PC-3 (cell line): ENCODE data around the gene SPESP1. TPM values are rescaled to one million over a fixed set of nuclear protein-coding genes. Genes with fewer than 3 reads are reported as not detected.

Source experiments
- ATAC-seq: fragments of 200-7000 bp; cut with Tn5 transposase; 2 replicates; pipeline ENCODE4 v1.9.1; 2020; ENCODE audit warnings: mild to moderate bottlenecking, moderate library complexity
- BruUV-seq: library from RNA; stranded (reverse); fragments of 400-500 nt; replicated peaks from 2 replicates; lab custom pipeline; 2021; lab: Mats Ljungman, UMichigan
- CTCF ChIA-PET: fragments of 300-600 bp; sonication (Branson Sonifier 250); formaldehyde crosslinking; loops from one replicate; lab custom pipeline; 2022; ENCODE audit warnings: antibody characterized with exemption; lab: Charles Lee
- POLR2A ChIA-PET: fragments of 300-600 bp; sonication (Branson Sonifier 250); formaldehyde crosslinking; loops from one replicate; lab custom pipeline; 2022; ENCODE audit warnings: antibody characterized with exemption; ENCODE audit not compliant: unreplicated experiment; lab: Charles Lee
- DNase-seq: peaks from one replicate; pipeline ENCODE4 v3.0.0-alpha.2; 2015
- H2AFZ ChIP-seq: fragments of 300-600 bp; sonication (generic); 2 replicates; pipeline ENCODE4 v1.6.0; 2016; ENCODE audit warnings: antibody characterized with exemption, low read length
- H3F3A ChIP-seq: fragments of 300-600 bp; sonication (generic); one replicate; pipeline ENCODE4 v1.6.0; 2017; ENCODE audit warnings: antibody characterized with exemption, low read length, control low read depth, mild to moderate bottlenecking; ENCODE audit not compliant: unreplicated experiment
- H3K27ac ChIP-seq: fragments of 300-600 bp; sonication (generic); 2 replicates; pipeline ENCODE4 v1.5.1; 2016; ENCODE audit warnings: mild to moderate bottlenecking, low read length
- H3K27me3 ChIP-seq: fragments of 300-600 bp; sonication (generic); 2 replicates; pipeline ENCODE4 v1.6.1; 2016; ENCODE audit warnings: low read length, mixed read lengths
- H3K36me3 ChIP-seq: fragments of 300-600 bp; sonication (generic); 2 replicates; pipeline ENCODE4 v1.6.1; 2016; ENCODE audit warnings: low read depth, mixed run types, low read length, mixed read lengths
- H3K4me1 ChIP-seq: fragments of 300-600 bp; sonication (generic); 2 replicates; pipeline ENCODE4 v1.5.1; 2016; ENCODE audit warnings: low read length; ENCODE audit not compliant: insufficient read depth
- H3K4me2 ChIP-seq: fragments of 300-600 bp; sonication (generic); 2 replicates; pipeline ENCODE4 v1.6.0; 2016; ENCODE audit warnings: low read length
- H3K4me3 ChIP-seq: fragments of 300-600 bp; sonication (generic); 2 replicates; pipeline ENCODE4 v1.5.1; 2016; ENCODE audit warnings: mild to moderate bottlenecking, low read length, mixed read lengths
- H3K79me2 ChIP-seq: fragments of 300-600 bp; sonication (generic); 2 replicates; pipeline ENCODE4 v1.6.1; 2017; ENCODE audit warnings: low read length, mixed read lengths
- H3K9ac ChIP-seq: fragments of 300-600 bp; sonication (generic); 2 replicates; pipeline ENCODE4 v1.6.0; 2016; ENCODE audit warnings: mild to moderate bottlenecking, low read length
- H3K9me2 ChIP-seq: fragments of 300-600 bp; sonication (generic); replicated peaks from 2 replicates; pipeline ENCODE4 v1.6.1; 2016; ENCODE audit warnings: mixed run types, low read length, mixed read lengths
- H3K9me3 ChIP-seq: fragments of 300-600 bp; sonication (generic); 2 replicates; pipeline ENCODE4 v1.6.1; 2016; ENCODE audit warnings: low read length, mixed read lengths
- H4K20me1 ChIP-seq: fragments of 300-600 bp; sonication (generic); 2 replicates; pipeline ENCODE4 v1.6.1; 2016; ENCODE audit warnings: low read length, mixed read lengths
- CTCF ChIP-seq: fragments of 300-600 bp; sonication (generic); conservative IDR thresholded peaks from 2 replicates; pipeline ENCODE4 v1.5.1; 2017; ENCODE audit warnings: antibody characterized with exemption, low read depth, mild to moderate bottlenecking, low read length
- EZH2 ChIP-seq: fragments of 300-600 bp; sonication (generic); IDR thresholded peaks from one replicate; pipeline ENCODE4 v1.6.1; 2017; ENCODE audit warnings: antibody characterized with exemption, mild to moderate bottlenecking, low read length; ENCODE audit not compliant: unreplicated experiment
- EZH2phosphoT487 ChIP-seq: fragments of 300-600 bp; sonication (generic); IDR thresholded peaks from 2 replicates; pipeline ENCODE4 v1.6.1; 2018; ENCODE audit warnings: mild to moderate bottlenecking, antibody characterized with exemption, low read length, borderline replicate concordance
- intact Hi-C: fragments of 100-400 bp; cut with micrococcal nuclease; formaldehyde crosslinking; loops from 2 replicates; pipeline ENCODE4 v1.9.0; 2023
- total RNA-seq: library from RNA; depleted of rRNA; stranded (reverse); fragments of >200 nt; gene quantifications from 2 replicates; pipeline ENCODE4 v1.2.3, GENCODE V29; 2014

SPESP1 gene
- total RNA-seq, 1 experiment from 2014 or later = not detected

- Histone ChIP-seq H3K4me3 (no peak overlapping the region), H4K20me1 (no peaks in the 10 kb centered on the region), H3K9ac (no peak overlapping the region), H3K4me1 (no peaks in the 10 kb centered on the region), H3K27ac (no peak overlapping the region), H3K4me2 (no peak overlapping the region), H2AFZ (no peak overlapping the region), H3K9me3 (no peaks in the 10 kb centered on the region), H3F3A (no peaks in the 10 kb centered on the region), H3K79me2 (no peaks in the 10 kb centered on the region), H3K9me2 (no peaks in the 10 kb centered on the region), H3K27me3 (no peaks in the 10 kb centered on the region), H3K36me3 (no peaks in the 10 kb centered on the region)
- ATAC-seq (no peak), DNase-seq (no peak)
- ChIA-PET POLR2A (interaction anchor here (0.7 kb wide), 1 partner anchor 610 kb away, joined by 4 read pairs; no protein-coding TSS in a partner anchor), CTCF (no interaction called here)
- no TSS peak for BruUV-seq
- intact Hi-C loops = no loop called here
- TF ChIP-seq CTCF (no peak), EZH2 (no peak), EZH2phosphoT487 (no peak)
Measured at GRCh38 chr15:68984586-68984985, 54.3 kb downstream of the SPESP1 start.

GRCh38 chr15:68985361-68985891 is 55.1 kb downstream of the SPESP1 start:
- intact Hi-C loops = no loop called here
- no peak overlapping the region for H3K4me3 ChIP-seq
- ATAC-seq = no peak
- no peak overlapping the region for H2AFZ ChIP-seq
- H3K9ac ChIP-seq = no peak overlapping the region
- TF ChIP-seq EZH2phosphoT487 = no peak
- no peak for TF ChIP-seq CTCF
- TF ChIP-seq EZH2 = no peak
- H4K20me1 ChIP-seq = no peaks in the 10 kb centered on the region
- H3K9me3 ChIP-seq = no peaks in the 10 kb centered on the region
- no peak overlapping the region for H3K4me2 ChIP-seq
- H3K79me2 ChIP-seq = no peaks in the 10 kb centered on the region
- DNase-seq = no peak
- POLR2A ChIA-PET = no interaction called here
- BruUV-seq = no TSS peak
- CTCF ChIA-PET = no interaction called here
- no peaks in the 10 kb centered on the region for H3F3A ChIP-seq
- no peaks in the 10 kb centered on the region for H3K27me3 ChIP-seq
- H3K4me1 ChIP-seq = no peaks in the 10 kb centered on the region
- H3K36me3 ChIP-seq = no peaks in the 10 kb centered on the region
- no peaks in the 10 kb centered on the region for H3K9me2 ChIP-seq
- no peak overlapping the region for H3K27ac ChIP-seq

GRCh38 chr15:68986322-68986721 is 56.0 kb downstream of the SPESP1 start:
- ChIA-PET CTCF (interaction anchor here (0.5 kb wide), 1 partner anchor 61 kb away, joined by 3 read pairs; no protein-coding TSS in a partner anchor), POLR2A (no interaction called here)
- ATAC-seq (no peak), DNase-seq (no peak)
- H4K20me1 ChIP-seq = no peaks in the 10 kb centered on the region
- H3K4me2 ChIP-seq = no peak overlapping the region
- BruUV-seq = no TSS peak
- H3K9me2 ChIP-seq = no peaks in the 10 kb centered on the region
- no peak overlapping the region for H3K4me3 ChIP-seq
- H3K27ac ChIP-seq = no peak overlapping the region
- no peaks in the 10 kb centered on the region for H3K4me1 ChIP-seq
- H3K9me3 ChIP-seq = no peaks in the 10 kb centered on the region
- no peaks in the 10 kb centered on the region for H3K27me3 ChIP-seq
- no peaks in the 10 kb centered on the region for H3K36me3 ChIP-seq
- TF ChIP-seq EZH2phosphoT487 = no peak
- no peak for TF ChIP-seq CTCF
- TF ChIP-seq EZH2 = no peak
- no peaks in the 10 kb centered on the region for H3F3A ChIP-seq
- no peaks in the 10 kb centered on the region for H3K79me2 ChIP-seq
- no peak overlapping the region for H3K9ac ChIP-seq
- no peak overlapping the region for H2AFZ ChIP-seq
- intact Hi-C loops = no loop called here
